GM12865 (cell line): Measurements from ENCODE around the gene KCNQ2.
"Not testable (repeated sequence)": the region's sequence is repeated elsewhere in the genome, so short reads cannot be mapped to it uniquely, and the experiment has no call there.

Source experiments
- DNase-seq: peaks from one replicate; pipeline ENCODE4 v3.0.0; 2010; ENCODE audit warnings: low read depth
- H3K4me3 ChIP-seq: 2 replicates; pipeline ENCODE4 v1.5.1; 2011; ENCODE audit warnings: mild to moderate bottlenecking, low read depth, low read length, control low read depth
- TF ChIP-seq, protein P1 (sequence below): IDR thresholded peaks from 2 replicates; pipeline ENCODE4 v1.5.1; 2011; ENCODE audit warnings: low read length, control low read depth, low read depth, inconsistent platforms; ENCODE audit not compliant: insufficient read depth; ENCODE audit errors: missing control alignments

Gene KCNQ2

DNA sequence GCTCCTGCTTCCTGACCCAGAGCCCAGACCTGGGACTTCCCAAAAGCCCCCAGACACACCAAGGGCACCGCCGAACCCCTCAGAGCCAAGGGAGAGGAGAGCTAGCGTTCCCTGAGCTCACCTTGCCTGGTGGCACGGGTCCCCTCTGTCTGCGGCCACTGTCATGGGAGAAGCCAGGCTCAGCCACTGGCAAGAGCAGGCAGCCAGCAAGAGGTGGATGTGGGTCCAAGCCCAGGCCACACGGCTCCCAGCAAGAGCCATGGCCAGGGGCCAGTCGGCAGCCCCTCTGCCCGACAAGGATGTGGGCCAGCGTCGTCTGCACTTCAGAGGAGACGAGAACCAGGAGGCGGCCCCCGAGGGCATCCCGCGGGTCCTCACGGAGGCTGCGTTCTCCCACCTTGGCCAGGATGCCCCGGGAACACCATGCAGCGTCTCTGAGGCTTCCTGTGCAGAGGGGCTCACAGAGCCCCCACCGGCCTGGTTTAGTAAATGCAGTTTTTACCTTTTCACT is 46.0 kb upstream of the KCNQ2 start:
- no peak overlapping the region for H3K4me3 ChIP-seq
- no peak for DNase-seq
- TF ChIP-seq, protein P1, sequence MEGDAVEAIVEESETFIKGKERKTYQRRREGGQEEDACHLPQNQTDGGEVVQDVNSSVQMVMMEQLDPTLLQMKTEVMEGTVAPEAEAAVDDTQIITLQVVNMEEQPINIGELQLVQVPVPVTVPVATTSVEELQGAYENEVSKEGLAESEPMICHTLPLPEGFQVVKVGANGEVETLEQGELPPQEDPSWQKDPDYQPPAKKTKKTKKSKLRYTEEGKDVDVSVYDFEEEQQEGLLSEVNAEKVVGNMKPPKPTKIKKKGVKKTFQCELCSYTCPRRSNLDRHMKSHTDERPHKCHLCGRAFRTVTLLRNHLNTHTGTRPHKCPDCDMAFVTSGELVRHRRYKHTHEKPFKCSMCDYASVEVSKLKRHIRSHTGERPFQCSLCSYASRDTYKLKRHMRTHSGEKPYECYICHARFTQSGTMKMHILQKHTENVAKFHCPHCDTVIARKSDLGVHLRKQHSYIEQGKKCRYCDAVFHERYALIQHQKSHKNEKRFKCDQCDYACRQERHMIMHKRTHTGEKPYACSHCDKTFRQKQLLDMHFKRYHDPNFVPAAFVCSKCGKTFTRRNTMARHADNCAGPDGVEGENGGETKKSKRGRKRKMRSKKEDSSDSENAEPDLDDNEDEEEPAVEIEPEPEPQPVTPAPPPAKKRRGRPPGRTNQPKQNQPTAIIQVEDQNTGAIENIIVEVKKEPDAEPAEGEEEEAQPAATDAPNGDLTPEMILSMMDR, result no peak

DNA sequence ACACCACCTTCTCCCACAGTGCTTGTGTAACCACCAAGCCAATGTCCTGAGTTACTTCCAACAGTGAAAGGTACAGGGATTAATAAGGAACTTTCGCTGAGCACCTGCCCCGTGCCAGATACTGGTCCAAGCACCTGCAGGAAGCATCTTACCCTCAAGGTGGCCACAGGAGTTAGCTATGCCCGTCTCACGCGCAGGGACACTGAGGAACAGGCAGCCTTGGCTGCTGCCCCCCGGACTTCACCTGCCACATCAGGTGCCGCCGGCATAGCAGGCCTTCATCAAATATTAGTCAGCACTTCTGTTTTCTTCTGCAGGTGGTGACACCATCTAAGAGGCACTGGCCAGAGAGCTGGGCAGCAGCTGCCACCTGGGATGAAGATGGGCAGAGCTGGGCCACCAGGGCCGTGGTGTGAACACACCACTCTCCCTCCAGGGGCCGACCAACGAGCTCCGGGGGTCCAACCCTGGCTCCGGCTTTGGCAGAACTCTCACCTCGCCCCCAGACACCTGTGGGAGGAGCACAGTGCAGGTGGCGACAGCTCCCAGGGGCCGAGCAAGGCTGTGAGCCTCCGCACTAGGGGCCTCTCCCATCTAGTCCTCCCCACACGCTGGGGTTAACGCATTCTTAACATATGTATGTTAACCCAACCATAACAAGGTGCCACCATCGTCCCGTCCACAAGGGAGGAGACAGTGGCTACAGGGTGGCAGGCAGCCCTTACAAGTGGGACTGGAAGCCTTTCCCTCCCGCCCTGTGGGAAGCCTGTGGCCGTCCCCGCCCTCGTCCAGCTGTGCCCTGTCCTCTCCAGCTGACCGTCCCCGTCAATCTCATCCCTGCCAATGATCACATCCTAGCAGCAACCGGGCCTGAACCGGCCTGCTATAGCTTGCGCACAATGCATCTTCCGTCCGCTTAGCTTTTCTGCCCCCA is 45.2 kb upstream of the KCNQ2 start:
- TF ChIP-seq, protein P1, result no peak
- no peak for DNase-seq
- H3K4me3 ChIP-seq, result no peak overlapping the region

DNA sequence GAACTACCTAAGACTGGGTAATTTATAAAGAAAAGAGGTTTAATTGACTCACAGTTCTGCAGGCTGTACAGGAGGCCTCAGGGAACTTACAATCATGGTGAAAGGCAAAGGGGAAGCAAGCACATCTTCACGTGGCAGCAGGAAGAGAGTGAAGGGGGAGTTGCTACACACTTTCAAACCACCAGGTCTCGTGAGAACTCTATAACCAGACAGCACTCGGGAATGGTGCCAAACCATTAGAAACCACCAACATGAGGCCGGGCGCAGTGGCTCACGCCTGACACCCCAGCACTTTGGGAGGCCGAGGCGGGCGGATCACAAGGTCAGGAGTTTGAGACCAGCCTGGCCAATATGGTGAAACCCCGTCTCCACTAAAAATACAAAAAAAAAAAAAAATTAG is 42.1 kb upstream of the KCNQ2 start:
- H3K4me3 ChIP-seq, result not testable (repeated sequence)
- DNase-seq, result peak; percentile 38

DNA sequence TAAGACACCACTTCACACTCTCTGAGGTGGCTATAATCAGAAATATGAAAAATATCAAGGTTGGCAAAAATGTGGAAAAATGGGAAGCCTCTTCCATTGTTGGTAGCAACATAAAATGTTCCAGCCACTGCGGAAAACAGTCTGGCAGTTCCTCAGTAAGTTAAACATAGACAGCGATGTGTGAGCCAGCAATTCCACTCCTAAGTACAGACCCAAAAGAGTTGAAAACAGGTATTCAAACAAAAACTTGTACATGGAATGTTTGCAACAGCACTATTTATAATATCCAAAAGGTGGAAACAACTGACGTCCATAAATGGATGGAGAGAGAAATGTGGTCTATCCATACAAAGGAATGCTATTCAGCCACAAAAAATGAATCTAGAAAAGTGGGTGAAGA is 40.8 kb upstream of the KCNQ2 start:
- DNase-seq, result no peak
- TF ChIP-seq, protein P1, result no peak
- H3K4me3 ChIP-seq, result no peak overlapping the region

DNA sequence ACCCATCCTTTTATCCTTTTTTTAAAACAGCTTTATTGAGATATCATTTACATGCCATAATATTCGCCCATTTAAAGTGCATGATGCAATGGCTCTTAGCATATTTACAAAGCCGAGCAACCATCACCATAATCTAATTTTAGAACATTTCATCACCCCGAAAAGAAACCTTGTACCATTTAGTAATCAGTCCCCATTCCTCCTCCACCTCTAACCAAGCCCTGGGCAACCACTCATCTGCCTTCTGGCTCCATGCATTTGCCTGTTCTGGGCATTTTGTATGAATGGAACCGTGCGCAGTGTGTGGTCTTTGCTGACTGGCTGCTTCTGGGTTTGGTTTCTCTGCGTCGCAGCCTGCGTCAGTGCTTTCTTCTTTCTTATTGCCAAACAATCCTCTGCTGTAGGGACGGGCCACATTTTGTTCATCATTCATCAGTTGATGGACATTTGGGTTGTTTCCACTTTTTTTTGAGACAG is 36.7 kb upstream of the KCNQ2 start:
- TF ChIP-seq, protein P1, result no peak
- DNase-seq, result no peak
- H3K4me3 ChIP-seq, result no peak overlapping the region

DNA sequence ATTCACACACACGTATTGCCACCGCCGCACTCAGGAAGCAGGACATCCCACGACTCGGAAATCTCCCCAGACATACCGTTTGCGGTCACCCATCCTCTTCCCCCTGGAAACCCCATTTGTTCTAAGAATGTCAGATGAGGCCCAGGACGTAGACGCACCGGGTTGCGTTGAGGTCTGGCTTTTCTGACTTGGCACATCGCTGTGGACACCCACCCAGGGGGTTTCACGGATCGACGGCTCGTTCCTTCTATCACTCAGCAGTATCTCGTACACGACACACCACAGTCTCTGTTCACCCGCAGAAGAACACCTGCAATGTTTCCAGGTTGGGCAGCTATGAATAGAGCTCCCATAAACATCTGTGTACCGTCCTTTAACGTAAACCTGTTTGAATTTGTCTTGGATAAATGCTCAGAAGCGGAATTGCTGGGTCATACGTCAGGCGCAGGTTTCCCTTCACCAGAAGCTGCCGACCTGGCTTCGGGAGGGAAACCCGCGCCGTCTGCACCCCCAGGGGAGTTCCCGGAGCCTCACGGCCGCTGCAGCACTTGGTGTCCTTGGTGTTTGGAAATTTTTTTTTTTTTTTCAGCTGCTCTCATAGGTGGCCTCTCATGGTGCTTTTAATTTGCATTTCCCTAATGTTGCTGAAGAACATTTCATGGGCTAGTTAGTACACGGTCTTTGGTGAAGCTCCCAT is 35.8 kb upstream of the KCNQ2 start:
- TF ChIP-seq, protein P1, result no peak
- no peak for DNase-seq
- no peak overlapping the region for H3K4me3 ChIP-seq

DNA sequence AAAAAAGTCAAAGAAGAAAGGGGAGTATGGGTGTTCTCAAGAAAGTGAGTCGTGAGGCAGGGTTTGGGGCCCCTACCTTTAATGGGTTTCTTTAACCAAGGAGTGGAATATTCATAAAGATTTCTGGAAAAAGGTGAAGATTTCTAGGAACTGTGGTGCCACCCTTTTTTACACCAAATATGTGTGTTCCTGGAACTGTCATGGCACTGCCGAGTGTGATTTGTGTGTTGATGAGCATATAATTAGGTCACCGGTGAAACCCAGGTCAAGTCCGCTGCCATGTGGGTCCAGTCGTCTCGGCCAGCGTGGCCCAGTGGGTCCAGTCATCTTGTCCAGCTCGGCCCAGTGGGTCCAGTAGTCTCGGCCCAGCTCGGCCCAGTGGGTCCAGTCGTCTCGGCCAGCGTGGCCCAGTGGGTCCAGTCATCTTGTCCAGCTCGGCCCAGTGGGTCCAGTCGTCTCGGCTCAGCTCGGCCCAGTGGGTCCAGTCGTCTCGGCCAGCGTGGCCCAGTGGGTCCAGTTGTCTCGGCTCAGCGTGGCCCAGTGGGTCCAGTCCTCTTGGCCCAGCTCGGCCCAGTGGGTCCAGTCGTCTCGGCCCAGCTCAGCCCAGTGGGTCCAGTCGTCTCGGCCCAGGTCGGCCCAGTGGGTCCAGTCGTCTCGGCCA is 34.8 kb upstream of the KCNQ2 start:
- DNase-seq, result no peak
- H3K4me3 ChIP-seq, result no peak overlapping the region
- TF ChIP-seq, protein P1, result no peak
